B cell (primary cell): ENCODE results near the gene SAG. TPM values are rescaled to one million over a fixed set of nuclear protein-coding genes. Genes with fewer than 3 reads are reported as not detected.

Source experiments
- ATAC-seq: fragments of 200-7000 bp; cut with Tn5 transposase; one replicate; pipeline ENCODE4 v1.10.0; 2021; ENCODE audit warnings: low read depth, mild to moderate bottlenecking, moderate number of reproducible peaks, moderate library complexity
- CTCF ChIA-PET: fragments of 350-600 bp; sonication (Branson Sonifier 250); formaldehyde crosslinking; loops from one replicate; lab custom pipeline; 2021; ENCODE audit warnings: antibody characterized with exemption, inconsistent platforms; lab: Charles Lee
- POLR2A ChIA-PET: fragments of 350-600 bp; sonication (Branson Sonifier 250); formaldehyde crosslinking; loops from one replicate; lab custom pipeline; 2021; ENCODE audit warnings: antibody characterized with exemption; lab: Charles Lee
- DNase-seq: peaks from one replicate; pipeline ENCODE4 v3.0.0; 2013
- H2AFZ ChIP-seq: 2 replicates; pipeline ENCODE4 v1.6.1; 2012; ENCODE audit warnings: mild to moderate bottlenecking, low read depth, low read length; ENCODE audit not compliant: insufficient read depth, poor library complexity, severe bottlenecking
- H3K27ac ChIP-seq, 2 donors: 1 replicate in 1 of 2; 2 replicates in 1 of 2; pipeline ENCODE4 v1.5.1; 2012 to 2013; ENCODE audit warnings: low read length in 2 of 2, mild to moderate bottlenecking in 2 of 2, moderate library complexity in 1 of 2
- H3K27me3 ChIP-seq, 4 experiments: fragments of 200-600 bp in 1 of 4; sonication (generic) in 1 of 4; replicated peaks in 1 of 4; 1 replicate in 2 of 4; 2 replicates in 2 of 4; pipeline versions ENCODE4 v1.6.1 to v1.7.0; 2013 to 2016; ENCODE audit warnings: low read length in 3 of 4, mild to moderate bottlenecking in 2 of 4, mixed read lengths in 1 of 4, moderate library complexity in 1 of 4; ENCODE audit not compliant: insufficient read depth in 4 of 4, control insufficient read depth in 3 of 4; ENCODE audit errors: control extremely low read depth in 1 of 4
- H3K36me3 ChIP-seq, 2 experiments: replicated peaks in 1 of 2; 1 replicate in 1 of 2; 2 replicates in 1 of 2; pipeline versions ENCODE4 v1.6.1 to v1.7.1; 2013; ENCODE audit warnings: low read length in 1 of 2; ENCODE audit not compliant: insufficient read depth in 2 of 2, control insufficient read depth in 1 of 2; ENCODE audit errors: control extremely low read depth in 1 of 2, extremely low read depth in 1 of 2
- H3K4me1 ChIP-seq, 2 donors: fragments of 200-600 bp in 1 of 2; sonication (generic) in 1 of 2; 1 replicate in 1 of 2; 2 replicates in 1 of 2; pipeline versions ENCODE4 v1.5.1 to v1.6.1; 2013 to 2017; ENCODE audit warnings: low read length in 2 of 2; ENCODE audit not compliant: control insufficient read depth in 2 of 2, insufficient read depth in 2 of 2
- H3K4me2 ChIP-seq: replicated peaks from 2 replicates; pipeline ENCODE3; 2012; ENCODE audit warnings: mild to moderate bottlenecking, low read depth, low read length; ENCODE audit not compliant: poor library complexity, severe bottlenecking
- H3K4me3 ChIP-seq, 5 experiments: fragments of 200-600 bp in 1 of 5; sonication (generic) in 1 of 5; 1 replicate in 3 of 5; 2 replicates in 2 of 5; pipeline versions ENCODE4 v1.5.1 to v1.7.0; 2011 to 2016; ENCODE audit warnings: low read length in 4 of 5, mild to moderate bottlenecking in 4 of 5, low read depth in 2 of 5, control low read depth in 1 of 5, moderate library complexity in 1 of 5; ENCODE audit not compliant: insufficient read depth in 1 of 5; ENCODE audit errors: control extremely low read depth in 1 of 5, extremely low read depth in 1 of 5
- H3K79me2 ChIP-seq: fragments of 200-600 bp; sonication (generic); one replicate; pipeline ENCODE4 v1.6.0; 2016; ENCODE audit warnings: low read length; ENCODE audit not compliant: control insufficient read depth, insufficient read depth
- H3K9ac ChIP-seq: fragments of 200-600 bp; sonication (generic); 2 replicates; pipeline ENCODE4 v1.6.1; 2017; ENCODE audit warnings: mild to moderate bottlenecking, low read length, moderate library complexity
- H3K9me3 ChIP-seq, 3 donors: one replicate each; pipeline versions ENCODE4 v1.6.1 to v1.7.1; 2013; ENCODE audit warnings: low read length in 2 of 3; ENCODE audit not compliant: control insufficient read depth in 2 of 3, insufficient read depth in 1 of 3; ENCODE audit errors: control extremely low read depth in 1 of 3
- H4K20me1 ChIP-seq: 2 replicates; pipeline ENCODE4 v1.6.0; 2012; ENCODE audit warnings: mild to moderate bottlenecking, low read length; ENCODE audit not compliant: insufficient read depth, control insufficient read depth, poor library complexity, severe bottlenecking
- H3K27ac Mint-ChIP-seq: one replicate; pipeline ENCODE4 v1.8.0; 2021; ENCODE audit warnings: mixed read lengths
- H3K27me3 Mint-ChIP-seq: one replicate; pipeline ENCODE4 v1.8.0; 2021; ENCODE audit warnings: mixed read lengths
- H3K4me1 Mint-ChIP-seq: one replicate; pipeline ENCODE4 v1.8.0; 2021; ENCODE audit warnings: mixed read lengths
- H3K4me3 Mint-ChIP-seq: one replicate; pipeline ENCODE4 v1.8.0; 2021; ENCODE audit warnings: mixed read lengths
- H3K9me3 Mint-ChIP-seq: one replicate; pipeline ENCODE4 v1.8.0; 2022; ENCODE audit warnings: mixed read lengths; ENCODE audit not compliant: insufficient read depth
- EZH2 ChIP-seq: IDR thresholded peaks from 2 replicates; pipeline ENCODE4 v1.6.1; 2012; ENCODE audit warnings: borderline replicate concordance, low read depth, mild to moderate bottlenecking, moderate library complexity, low read length; ENCODE audit not compliant: insufficient read depth, poor library complexity, severe bottlenecking
- WGBS: methylation state at CpG from one replicate; pipeline ENCODE4 v1.1.5; 2013; ENCODE audit warnings: missing lambda C conversion rate; ENCODE audit not compliant: insufficient coverage; 5-methylcytosine and 5-hydroxymethylcytosine counted together
- intact Hi-C: fragments of 100-400 bp; cut with micrococcal nuclease; formaldehyde crosslinking; loops from one replicate; pipeline ENCODE4 v1.10.0; 2022
- polyA plus RNA-seq: library from polyadenylated mRNA; depleted of rRNA; stranded (reverse); fragments of >200 nt; gene quantifications from 2 replicates; pipeline ENCODE4 v1.2.3, GENCODE V29; 2012
- total RNA-seq, 2 donors: library from RNA; stranded (reverse); fragments of 120-200 nt in 1 of 2; gene quantifications; 1 replicate in 1 of 2; 2 replicates in 1 of 2; pipeline versions ENCODE4 v1.2.3 to v1.2.4, GENCODE V29; 2013 to 2022
- TF ChIP-seq, protein P1 (sequence below): fragments of 200-600 bp; IDR thresholded peaks from one replicate; pipeline ENCODE4 v1.8.0; 2022; ENCODE audit warnings: antibody characterized with exemption, mild to moderate bottlenecking

Gene SAG
- total and polyA plus RNA-seq, 2 donors (not counting 1 experiment from before 2014, with no cell fraction given), result 0.03 to 0.17 TPM

DNA sequence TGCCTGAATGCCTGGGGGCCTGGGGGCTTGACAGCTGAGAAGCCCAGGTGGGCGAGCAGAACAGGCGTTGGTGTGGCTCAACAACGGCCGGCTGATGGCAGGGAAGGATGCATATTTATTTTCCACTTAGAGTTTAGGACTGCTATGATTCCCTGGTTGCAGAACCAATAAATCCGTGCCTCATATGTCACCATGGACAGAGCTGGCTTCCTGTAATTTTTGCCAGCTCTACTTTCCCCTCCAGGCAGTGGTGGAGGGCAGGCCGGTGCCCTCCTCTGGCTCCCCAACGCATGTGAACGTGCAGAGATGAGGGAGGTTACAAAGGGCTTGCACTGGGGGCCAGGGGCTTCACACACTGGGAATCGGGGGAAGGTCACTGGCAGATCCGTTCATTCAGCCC is 18.2 kb downstream of the SAG start:
- POLR2A ChIA-PET, result interaction anchor here (0.6 to 1.4 kb wide), 3 partner anchors 7 to 265 kb away, joined by 4 to 6 read pairs (median 5); no protein-coding TSS in a partner anchor
- H4K20me1 ChIP-seq, result no peaks in the 10 kb centered on the region
- Mint-ChIP-seq H3K4me3 (no peak overlapping the region), H3K9me3 (peaks cover 3% of the 10 kb centered on the region), H3K27ac (peak overlapping the region; percentile 71), H3K4me1 (peaks cover 67% of the 10 kb centered on the region), H3K27me3 (no peaks in the 10 kb centered on the region)
- TF ChIP-seq, protein P1, sequence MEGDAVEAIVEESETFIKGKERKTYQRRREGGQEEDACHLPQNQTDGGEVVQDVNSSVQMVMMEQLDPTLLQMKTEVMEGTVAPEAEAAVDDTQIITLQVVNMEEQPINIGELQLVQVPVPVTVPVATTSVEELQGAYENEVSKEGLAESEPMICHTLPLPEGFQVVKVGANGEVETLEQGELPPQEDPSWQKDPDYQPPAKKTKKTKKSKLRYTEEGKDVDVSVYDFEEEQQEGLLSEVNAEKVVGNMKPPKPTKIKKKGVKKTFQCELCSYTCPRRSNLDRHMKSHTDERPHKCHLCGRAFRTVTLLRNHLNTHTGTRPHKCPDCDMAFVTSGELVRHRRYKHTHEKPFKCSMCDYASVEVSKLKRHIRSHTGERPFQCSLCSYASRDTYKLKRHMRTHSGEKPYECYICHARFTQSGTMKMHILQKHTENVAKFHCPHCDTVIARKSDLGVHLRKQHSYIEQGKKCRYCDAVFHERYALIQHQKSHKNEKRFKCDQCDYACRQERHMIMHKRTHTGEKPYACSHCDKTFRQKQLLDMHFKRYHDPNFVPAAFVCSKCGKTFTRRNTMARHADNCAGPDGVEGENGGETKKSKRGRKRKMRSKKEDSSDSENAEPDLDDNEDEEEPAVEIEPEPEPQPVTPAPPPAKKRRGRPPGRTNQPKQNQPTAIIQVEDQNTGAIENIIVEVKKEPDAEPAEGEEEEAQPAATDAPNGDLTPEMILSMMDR, result no peak
- no peak for TF ChIP-seq EZH2
- no peaks in the 10 kb centered on the region for H3K36me3 ChIP-seq
- intact Hi-C loops, result no loop called here
- H3K4me1 ChIP-seq, result peaks cover 51 to 76% of the 10 kb centered on the region in 2 donors
- H3K9ac ChIP-seq, result no peak overlapping the region
- no peak overlapping the region for H3K4me3 ChIP-seq
- no peaks in the 10 kb centered on the region for H3K79me2 ChIP-seq
- no peak overlapping the region for H3K27ac ChIP-seq
- no peak for ATAC-seq
- peaks cover 0 to 13% (median 0%) of the 10 kb centered on the region in 3 donors for H3K9me3 ChIP-seq
- H3K4me2 ChIP-seq, result no peak overlapping the region
- no peak for DNase-seq
- H2AFZ ChIP-seq, result peak overlapping the region; percentile 23
- no peaks in the 10 kb centered on the region for H3K27me3 ChIP-seq
- CTCF ChIA-PET, result no interaction called here
- 61% methylated on average over 6 of the region's 10 CpGs for WGBS

DNA sequence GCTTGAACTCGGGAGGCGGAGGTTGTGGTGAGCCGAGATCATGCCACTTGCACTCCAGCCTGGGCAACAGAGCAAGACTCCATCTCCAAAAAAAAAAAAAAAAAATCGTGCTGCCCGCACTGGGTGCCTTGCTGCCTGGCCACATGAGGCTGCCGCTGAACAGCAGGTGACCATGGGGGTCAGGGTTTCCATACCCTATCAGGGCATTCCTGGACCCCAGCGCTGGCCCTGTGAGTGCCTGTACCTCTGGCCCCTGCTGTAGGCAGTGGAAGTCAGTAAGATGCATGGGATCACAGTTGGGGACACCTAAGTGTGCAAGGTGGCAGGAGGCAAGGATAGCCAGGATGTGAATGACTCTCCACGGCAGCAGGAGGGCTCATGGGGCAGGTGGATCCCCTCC is 18.9 kb downstream of the SAG start:
- DNase-seq (no peak), ATAC-seq (no peak)
- Mint-ChIP-seq H3K9me3 (peaks cover 3% of the 10 kb centered on the region), H3K4me3 (no peak overlapping the region), H3K27me3 (no peaks in the 10 kb centered on the region), H3K27ac (no peak overlapping the region), H3K4me1 (peaks cover 67% of the 10 kb centered on the region)
- Histone ChIP-seq H3K4me3 (no peak overlapping the region), H3K4me2 (no peak overlapping the region), H3K36me3 (no peaks in the 10 kb centered on the region), H3K79me2 (no peaks in the 10 kb centered on the region), H2AFZ (no peak overlapping the region), H3K27ac (no peak overlapping the region), H4K20me1 (no peaks in the 10 kb centered on the region), H3K27me3 (no peaks in the 10 kb centered on the region), H3K4me1 (peaks cover 55 to 77% of the 10 kb centered on the region in 2 donors), H3K9me3 (peaks cover 0 to 20% (median 0%) of the 10 kb centered on the region in 3 donors), H3K9ac (no peak overlapping the region)
- CTCF ChIA-PET, result no interaction called here
- no peak for TF ChIP-seq EZH2
- TF ChIP-seq, protein P1, result no peak
- 82% methylated on average over 6 of the region's 8 CpGs for WGBS
- POLR2A ChIA-PET, result interaction anchor here (1.4 kb wide), 1 partner anchor 27 kb away, joined by 5 read pairs; no protein-coding TSS in a partner anchor
- intact Hi-C loops, result no loop called here
